Fibroblast of lung (primary cell): ENCODE results near the gene VPS13D. TPM values are rescaled to one million over a fixed set of nuclear protein-coding genes. Genes with fewer than 3 reads are reported as not detected.

ENCODE experiments used
- DNase-seq, 2 donors: peaks; one replicate each; pipeline versions ENCODE4 v3.0.0 to v3.0.0-alpha.2; 2010; ENCODE audit warnings: low read depth in 2 of 2
- H2AFZ ChIP-seq: 2 replicates; pipeline ENCODE4 v1.5.1; 2012; ENCODE audit warnings: low read length, control low read depth, inconsistent platforms
- H3K27ac ChIP-seq: 2 replicates; pipeline ENCODE4 v1.5.1; 2011; ENCODE audit warnings: low read length, control low read depth; ENCODE audit not compliant: insufficient read depth
- H3K27me3 ChIP-seq: 2 replicates; pipeline ENCODE4 v1.5.1; 2011; ENCODE audit warnings: mild to moderate bottlenecking, low read length; ENCODE audit not compliant: control insufficient read depth, insufficient read depth
- H3K36me3 ChIP-seq: 2 replicates; pipeline ENCODE4 v1.5.1; 2011; ENCODE audit warnings: low read length; ENCODE audit not compliant: control insufficient read depth, insufficient read depth
- H3K4me1 ChIP-seq: 2 replicates; pipeline ENCODE4 v1.5.1; 2011; ENCODE audit warnings: low read length; ENCODE audit not compliant: control insufficient read depth, insufficient read depth; ENCODE audit errors: extremely low read depth
- H3K4me2 ChIP-seq: 2 replicates; pipeline ENCODE4 v1.5.1; 2011; ENCODE audit warnings: low read length, control low read depth; ENCODE audit not compliant: insufficient read depth; ENCODE audit errors: extremely low read depth
- H3K4me3 ChIP-seq, 4 experiments: fragments of 200-600 bp in 1 of 4; sonication (generic) in 1 of 4; replicated peaks in 1 of 4; 2 replicates each; pipeline ENCODE4 v1.5.1; 2011 to 2016; ENCODE audit warnings: low read length in 4 of 4, low read depth in 3 of 4, mild to moderate bottlenecking in 3 of 4, control low read depth in 2 of 4, inconsistent platforms in 1 of 4, mixed read lengths in 1 of 4; ENCODE audit not compliant: insufficient read depth in 1 of 4; ENCODE audit errors: control extremely low read depth in 1 of 4
- H3K79me2 ChIP-seq: 2 replicates; pipeline ENCODE4 v1.5.1; 2012; ENCODE audit warnings: mild to moderate bottlenecking, low read length, inconsistent platforms; ENCODE audit not compliant: control insufficient read depth, insufficient read depth
- H3K9ac ChIP-seq: 2 replicates; pipeline ENCODE4 v1.5.1; 2011; ENCODE audit warnings: mild to moderate bottlenecking, low read length, control low read depth; ENCODE audit not compliant: insufficient read depth
- H3K9me3 ChIP-seq: 2 replicates; pipeline ENCODE4 v1.5.1; 2012; ENCODE audit warnings: low read depth, low read length; ENCODE audit not compliant: control insufficient read depth, insufficient read depth
- H4K20me1 ChIP-seq: 2 replicates; pipeline ENCODE4 v1.5.1; 2011; ENCODE audit warnings: low read length; ENCODE audit not compliant: control insufficient read depth, insufficient read depth; ENCODE audit errors: extremely low read depth
- CTCF ChIP-seq, 2 donors: IDR thresholded peaks in 1 of 2; conservative IDR thresholded peaks in 1 of 2; 1 replicate in 1 of 2; 2 replicates in 1 of 2; pipeline ENCODE4 v1.5.1; 2011 to 2012; ENCODE audit warnings: low read length in 2 of 2, control low read depth in 1 of 2, inconsistent platforms in 1 of 2, low read depth in 1 of 2, mild to moderate bottlenecking in 1 of 2
- EZH2 ChIP-seq: IDR thresholded peaks from 2 replicates; pipeline ENCODE4 v1.5.1; 2012; ENCODE audit warnings: low read length, control low read depth, mild to moderate bottlenecking; ENCODE audit errors: missing control alignments
- polyA plus RNA-seq, 2 donors: library from polyadenylated mRNA; depleted of rRNA in 1 of 2; stranded (reverse) in 1 of 2; unstranded in 1 of 2; fragments of >200 nt; gene quantifications; 2 replicates each; pipeline ENCODE4 v1.2.1, GENCODE V29; 2011 to 2012; ENCODE audit warnings: missing spikeins in 1 of 2
- total RNA-seq: library from RNA; depleted of rRNA; stranded (reverse); fragments of >200 nt; gene quantifications from 2 replicates; pipeline ENCODE4 v1.2.1, GENCODE V29; 2014

VPS13D gene
- total and polyA plus RNA-seq, 2 donors (not counting 1 experiment from before 2014, with no cell fraction given): 14.6 to 40.0 TPM

- Histone ChIP-seq H3K27me3 (no peaks in the 10 kb centered on the region), H3K4me2 (no peak overlapping the region), H2AFZ (no peak overlapping the region), H3K27ac (no peak overlapping the region), H3K9me3 (no peaks in the 10 kb centered on the region), H3K79me2 (peaks cover 28% of the 10 kb centered on the region), H3K4me1 (peaks cover 23% of the 10 kb centered on the region), H4K20me1 (no peaks in the 10 kb centered on the region), H3K9ac (no peak overlapping the region), H3K36me3 (peaks cover 7% of the 10 kb centered on the region), H3K4me3 (no peak overlapping the region)
- DNase-seq: no peak
- TF ChIP-seq CTCF (conservative IDR thresholded peaks at IDR 0.05 in 1 of 2, IDR thresholded peaks at IDR 0.05 in 1 of 2; ENCODE audit: low read depth in 1 of 2, low read length in 2 of 2): no peak
- no peak for TF ChIP-seq EZH2
These were observed 41.0 kb upstream of the VPS13D start for GRCh38 chr1:12188657-12189327.

DNA sequence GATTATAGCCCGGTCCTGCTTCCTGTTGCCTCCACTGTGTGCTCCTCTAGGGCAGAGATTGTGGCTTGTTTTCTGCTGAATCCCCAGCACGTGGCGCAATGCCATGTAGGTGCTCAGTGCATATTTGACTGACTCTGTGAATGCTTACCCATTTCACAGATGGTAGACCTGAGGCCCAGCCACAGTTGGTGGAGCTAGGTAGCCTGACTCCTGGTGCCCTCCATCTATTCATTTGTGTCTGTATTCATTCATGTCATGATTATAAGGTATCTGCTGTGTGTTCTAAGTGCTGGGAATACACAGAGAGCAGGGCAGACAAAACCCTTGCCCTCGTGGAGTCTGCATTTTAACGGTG, 40.5 kb upstream of the VPS13D start:
- no peak overlapping the region for H2AFZ ChIP-seq
- H3K9me3 ChIP-seq: no peaks in the 10 kb centered on the region
- H3K4me1 ChIP-seq: peaks cover 23% of the 10 kb centered on the region
- H3K9ac ChIP-seq: no peak overlapping the region
- H3K4me2 ChIP-seq: no peak overlapping the region
- H3K4me3 ChIP-seq: no peak overlapping the region
- DNase-seq: no peak
- H4K20me1 ChIP-seq: no peaks in the 10 kb centered on the region
- peaks cover 28% of the 10 kb centered on the region for H3K79me2 ChIP-seq
- no peak overlapping the region for H3K27ac ChIP-seq
- TF ChIP-seq EZH2 (no peak), CTCF (conservative IDR thresholded peaks at IDR 0.05 in 1 of 2, IDR thresholded peaks at IDR 0.05 in 1 of 2; ENCODE audit: low read depth in 1 of 2, low read length in 2 of 2) (no peak)
- H3K27me3 ChIP-seq: no peaks in the 10 kb centered on the region
- peaks cover 7% of the 10 kb centered on the region for H3K36me3 ChIP-seq

DNA sequence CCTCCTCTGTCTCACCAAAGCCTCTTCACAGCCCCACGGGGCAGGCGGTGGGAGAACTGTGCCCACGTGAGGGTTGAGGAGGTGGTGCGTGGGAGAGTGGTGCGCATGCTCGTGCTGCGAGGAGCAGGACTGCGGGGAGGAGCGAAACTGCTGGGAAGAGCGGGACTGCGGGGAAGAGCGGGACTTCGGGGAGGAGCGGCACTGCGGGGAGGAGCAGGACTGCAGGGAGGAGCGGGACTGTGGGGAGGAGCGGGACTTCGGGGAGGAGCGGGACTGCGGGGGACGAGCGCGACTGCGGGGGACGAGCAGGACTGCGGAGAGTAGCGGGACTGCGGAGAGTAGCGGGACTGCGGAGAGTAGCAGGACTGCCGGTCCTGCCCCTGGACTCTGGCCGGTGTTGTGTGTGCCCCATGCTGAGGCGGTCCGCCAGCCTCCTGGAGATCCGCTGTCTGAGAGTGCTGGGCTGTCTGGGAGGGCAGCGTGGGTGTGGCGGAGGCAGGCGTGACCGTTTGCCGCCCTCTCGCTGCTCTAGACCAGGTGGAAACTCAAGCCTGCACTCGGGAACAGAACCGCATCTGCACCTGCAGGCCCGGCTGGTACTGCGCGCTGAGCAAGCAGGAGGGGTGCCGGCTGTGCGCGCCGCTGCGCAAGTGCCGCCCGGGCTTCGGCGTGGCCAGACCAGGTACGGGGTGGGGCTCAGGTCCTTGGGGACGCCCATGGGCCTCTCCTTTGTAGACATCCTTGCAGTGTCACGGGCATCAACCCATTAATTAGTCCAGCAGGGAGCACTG, 38.4 kb upstream of the VPS13D start:
- no peak for TF ChIP-seq CTCF (conservative IDR thresholded peaks at IDR 0.05 in 1 of 2, IDR thresholded peaks at IDR 0.05 in 1 of 2; ENCODE audit: low read depth in 1 of 2, low read length in 2 of 2)
- TF ChIP-seq EZH2: no peak
- H3K79me2 ChIP-seq: peaks cover 12% of the 10 kb centered on the region
- H3K27ac ChIP-seq: no peak overlapping the region
- H3K9me3 ChIP-seq: no peaks in the 10 kb centered on the region
- H3K27me3 ChIP-seq: no peaks in the 10 kb centered on the region
- no peaks in the 10 kb centered on the region for H4K20me1 ChIP-seq
- no peak overlapping the region for H3K4me3 ChIP-seq
- no peak overlapping the region for H3K9ac ChIP-seq
- H3K4me1 ChIP-seq: peaks cover 2% of the 10 kb centered on the region
- H3K4me2 ChIP-seq: no peak overlapping the region
- no peak overlapping the region for H2AFZ ChIP-seq
- no peak for DNase-seq
- peaks cover 7% of the 10 kb centered on the region for H3K36me3 ChIP-seq
